Measurements from ENCODE around the gene ATAT1. TPM values are rescaled to one million over a fixed set of nuclear protein-coding genes. Genes with fewer than 3 reads are reported as not detected.
A peak's percentile ranks its signal among the peaks of the same experiment; 100 is the strongest.

Gene ATAT1
- total and polyA plus RNA-seq, 9 of the 15 experiments (the other 6 are each of a cell fraction or from before 2014, with no cell fraction given) = 0.65 to 5.8 (median 1.6) TPM

- TF ChIP-seq, protein P1, sequence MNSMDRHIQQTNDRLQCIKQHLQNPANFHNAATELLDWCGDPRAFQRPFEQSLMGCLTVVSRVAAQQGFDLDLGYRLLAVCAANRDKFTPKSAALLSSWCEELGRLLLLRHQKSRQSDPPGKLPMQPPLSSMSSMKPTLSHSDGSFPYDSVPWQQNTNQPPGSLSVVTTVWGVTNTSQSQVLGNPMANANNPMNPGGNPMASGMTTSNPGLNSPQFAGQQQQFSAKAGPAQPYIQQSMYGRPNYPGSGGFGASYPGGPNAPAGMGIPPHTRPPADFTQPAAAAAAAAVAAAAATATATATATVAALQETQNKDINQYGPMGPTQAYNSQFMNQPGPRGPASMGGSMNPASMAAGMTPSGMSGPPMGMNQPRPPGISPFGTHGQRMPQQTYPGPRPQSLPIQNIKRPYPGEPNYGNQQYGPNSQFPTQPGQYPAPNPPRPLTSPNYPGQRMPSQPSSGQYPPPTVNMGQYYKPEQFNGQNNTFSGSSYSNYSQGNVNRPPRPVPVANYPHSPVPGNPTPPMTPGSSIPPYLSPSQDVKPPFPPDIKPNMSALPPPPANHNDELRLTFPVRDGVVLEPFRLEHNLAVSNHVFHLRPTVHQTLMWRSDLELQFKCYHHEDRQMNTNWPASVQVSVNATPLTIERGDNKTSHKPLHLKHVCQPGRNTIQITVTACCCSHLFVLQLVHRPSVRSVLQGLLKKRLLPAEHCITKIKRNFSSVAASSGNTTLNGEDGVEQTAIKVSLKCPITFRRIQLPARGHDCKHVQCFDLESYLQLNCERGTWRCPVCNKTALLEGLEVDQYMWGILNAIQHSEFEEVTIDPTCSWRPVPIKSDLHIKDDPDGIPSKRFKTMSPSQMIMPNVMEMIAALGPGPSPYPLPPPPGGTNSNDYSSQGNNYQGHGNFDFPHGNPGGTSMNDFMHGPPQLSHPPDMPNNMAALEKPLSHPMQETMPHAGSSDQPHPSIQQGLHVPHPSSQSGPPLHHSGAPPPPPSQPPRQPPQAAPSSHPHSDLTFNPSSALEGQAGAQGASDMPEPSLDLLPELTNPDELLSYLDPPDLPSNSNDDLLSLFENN (IDR thresholded peaks at IDR 0.05; ENCODE audit: low read depth in 2 of 2, low read length in 2 of 2) = peak in 1 of 2 experiments; percentile 26; a peak in 1 of 4 replicates
- TF ChIP-seq DACH1 (IDR thresholded peaks at IDR 0.05; ENCODE audit: partially characterized antibody) (no peak), ZNF146 (CRISPR knock-in tag; IDR thresholded peaks at IDR 0.05; ENCODE audit: unreplicated experiment) (no peak), AFF1 (IDR thresholded peaks at IDR 0.05; ENCODE audit: low read depth in 1 of 2, partially characterized antibody in 2 of 2) (peak; percentile 7 to 19), GTF2A2 (tag; IDR thresholded peaks at IDR 0.05) (no peak), PHF21A (IDR thresholded peaks at IDR 0.05; ENCODE audit: borderline replicate concordance, low read depth) (no peak; the same call in 1 of the 2 replicates), MITF (IDR thresholded peaks at IDR 0.05) (no peak), ATF1 (CRISPR knock-in tag; IDR thresholded peaks at IDR 0.05) (no peak), ATF1 (tag; IDR thresholded peaks at IDR 0.05) (no peak), ZNF395 (CRISPR knock-in tag; IDR thresholded peaks at IDR 0.05) (no peak)
- TF ChIP-seq, protein P2, sequence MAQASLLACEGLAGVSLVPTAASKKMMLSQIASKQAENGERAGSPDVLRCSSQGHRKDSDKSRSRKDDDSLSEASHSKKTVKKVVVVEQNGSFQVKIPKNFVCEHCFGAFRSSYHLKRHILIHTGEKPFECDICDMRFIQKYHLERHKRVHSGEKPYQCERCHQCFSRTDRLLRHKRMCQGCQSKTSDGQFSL (CRISPR knock-in tag; IDR thresholded peaks at IDR 0.05) = no peak
- TF ChIP-seq, protein P2 (tag; IDR thresholded peaks at IDR 0.05) = peak in 1 of 2 experiments; percentile 84; a peak in 3 of 4 replicates
- TF ChIP-seq, protein P3, sequence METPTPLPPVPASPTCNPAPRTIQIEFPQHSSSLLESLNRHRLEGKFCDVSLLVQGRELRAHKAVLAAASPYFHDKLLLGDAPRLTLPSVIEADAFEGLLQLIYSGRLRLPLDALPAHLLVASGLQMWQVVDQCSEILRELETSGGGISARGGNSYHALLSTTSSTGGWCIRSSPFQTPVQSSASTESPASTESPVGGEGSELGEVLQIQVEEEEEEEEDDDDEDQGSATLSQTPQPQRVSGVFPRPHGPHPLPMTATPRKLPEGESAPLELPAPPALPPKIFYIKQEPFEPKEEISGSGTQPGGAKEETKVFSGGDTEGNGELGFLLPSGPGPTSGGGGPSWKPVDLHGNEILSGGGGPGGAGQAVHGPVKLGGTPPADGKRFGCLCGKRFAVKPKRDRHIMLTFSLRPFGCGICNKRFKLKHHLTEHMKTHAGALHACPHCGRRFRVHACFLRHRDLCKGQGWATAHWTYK (CRISPR knock-in tag; IDR thresholded peaks at IDR 0.05) = peak; percentile 87
These were observed 10.5 kb upstream of the ATAT1 start (continued) for GRCh38 chr6:30615958-30616810.

Measured in K562 (cell line).